GM18505 (cell line): Measurements from ENCODE around the gene SLC25A45.

Source experiments
- ATAC-seq: cut with Tn5 transposase; IDR thresholded peaks from one replicate; pipeline ENCODE4 v1.9.1; 2021; ENCODE audit not compliant: unreplicated experiment
- POLR2A ChIP-seq: IDR thresholded peaks from 4 replicates; pipeline ENCODE4 v1.6.1; 2011; ENCODE audit warnings: borderline replicate concordance; ENCODE audit not compliant: insufficient read depth, insufficient read length; ENCODE audit errors: extremely low read depth

The SLC25A45 gene

DNA sequence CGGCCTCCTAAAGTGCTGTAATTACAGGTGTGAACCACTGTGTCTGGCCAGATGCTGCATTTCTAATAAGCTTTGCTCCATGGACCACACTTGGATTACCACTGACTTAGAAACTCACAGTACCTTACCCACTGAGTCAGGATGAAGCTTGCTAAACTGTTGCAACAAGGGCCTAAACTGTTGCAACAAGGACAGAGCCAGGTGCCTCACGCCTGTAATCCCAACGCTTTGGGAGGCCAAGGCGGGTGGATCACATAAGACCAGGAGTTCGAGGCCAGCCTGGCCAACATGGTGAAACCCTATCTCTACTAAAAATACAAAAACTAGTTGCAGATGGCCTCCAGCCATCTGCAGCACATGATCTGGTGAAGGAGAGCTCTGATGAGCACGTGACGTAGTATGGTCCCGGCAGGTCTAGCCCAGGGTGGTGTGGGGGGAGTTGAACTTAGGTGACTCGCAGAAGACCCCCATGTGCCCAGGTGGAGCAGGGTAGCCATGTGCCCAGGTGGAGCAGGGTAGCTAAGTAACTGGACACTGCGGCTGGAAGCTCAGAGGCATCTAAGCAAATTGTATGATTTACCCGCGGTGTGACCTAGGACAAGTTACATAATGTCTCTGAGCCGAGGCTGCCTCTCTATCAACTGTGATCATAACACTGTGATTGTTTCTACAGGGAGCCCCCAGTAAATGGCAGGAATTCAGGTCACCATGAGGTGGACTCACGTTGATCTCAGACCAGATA lies 8.4 kb downstream of the SLC25A45 start:
- ATAC-seq: no peak
- no peak for TF ChIP-seq POLR2A

DNA sequence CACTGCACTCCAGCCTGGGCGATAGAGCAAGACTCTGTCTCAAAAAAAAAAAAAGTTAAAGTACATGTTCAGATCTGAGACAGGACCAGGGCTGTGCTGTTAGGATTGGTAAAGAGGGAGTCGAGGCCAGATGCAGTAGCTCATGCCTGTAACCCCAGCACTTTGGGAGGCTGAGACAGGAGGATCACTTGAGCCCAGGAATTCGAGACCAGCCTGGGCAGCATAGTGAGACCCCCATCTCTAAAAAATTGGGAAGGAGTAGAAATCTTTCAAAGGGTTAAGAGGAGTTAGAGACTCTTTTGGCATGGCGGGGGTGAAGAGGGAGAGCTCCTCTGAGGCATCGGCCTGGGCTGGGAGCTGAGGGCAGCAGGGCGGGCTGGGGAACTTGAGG lies 11.8 kb downstream of the SLC25A45 start:
- TF ChIP-seq POLR2A: no peak
- ATAC-seq: no peak

DNA sequence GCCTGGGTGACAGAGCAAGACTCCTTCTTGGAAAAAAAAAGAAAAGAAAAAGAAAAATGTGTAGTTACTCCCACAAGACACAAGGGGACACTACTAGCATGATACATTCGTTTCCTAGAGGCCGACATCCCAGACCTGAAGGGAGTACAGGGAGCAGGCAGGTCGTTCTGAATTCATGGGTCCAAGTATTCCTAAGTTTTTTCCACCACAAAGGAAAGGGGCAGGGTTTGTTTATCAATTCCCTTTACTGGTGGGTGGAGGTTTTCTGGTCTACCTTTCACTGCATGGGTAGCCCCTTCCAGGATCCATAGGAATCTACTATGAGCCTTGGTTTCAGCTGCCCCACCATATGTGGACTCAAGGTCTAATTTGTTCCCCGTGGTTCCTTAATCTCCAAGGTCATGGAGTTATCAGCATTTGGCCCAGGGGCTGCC lies 16.1 kb downstream of the SLC25A45 start:
- no peak for ATAC-seq
- TF ChIP-seq POLR2A: no peak

DNA sequence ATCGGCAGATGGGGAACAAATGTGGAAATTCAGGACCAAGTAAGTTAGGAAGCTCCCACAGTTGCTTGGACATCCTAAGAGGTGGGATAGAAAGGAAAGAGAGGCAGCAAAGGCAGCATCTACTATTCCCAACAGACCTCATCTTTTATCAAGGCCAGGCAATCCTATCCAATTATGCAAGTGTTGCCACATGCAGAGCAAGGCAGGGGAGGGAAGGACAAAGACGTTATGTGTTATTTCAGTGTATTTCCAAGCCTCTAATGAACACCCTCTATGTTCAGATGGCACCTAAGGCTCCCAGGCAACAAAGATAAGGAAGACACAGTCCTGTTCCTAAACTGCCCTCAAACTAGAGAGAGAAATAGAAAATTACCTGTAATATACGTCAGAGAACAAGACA lies 18.7 kb downstream of the SLC25A45 start:
- TF ChIP-seq POLR2A: no peak
- no peak for ATAC-seq

DNA sequence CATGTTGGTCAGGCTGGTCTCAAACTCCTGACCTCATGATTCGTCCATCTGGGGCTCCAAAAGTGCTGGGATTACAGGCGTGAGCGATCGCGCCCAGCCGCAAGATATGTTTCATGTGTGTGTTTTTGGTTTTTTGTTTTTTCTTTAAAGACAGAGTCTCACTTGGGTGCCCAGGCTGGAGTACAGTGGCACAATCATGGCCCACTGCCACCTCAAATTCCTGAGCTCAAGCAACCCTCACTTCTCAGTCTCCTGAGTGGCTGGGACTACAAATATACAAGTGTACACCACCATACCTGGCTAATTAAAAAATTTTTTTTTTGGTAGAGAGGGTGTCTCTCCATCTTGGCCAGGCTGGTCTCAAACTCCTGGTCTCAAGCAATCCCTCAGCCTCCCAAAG lies 19.5 kb downstream of the SLC25A45 start:
- ATAC-seq: no peak
- TF ChIP-seq POLR2A: no peak

DNA sequence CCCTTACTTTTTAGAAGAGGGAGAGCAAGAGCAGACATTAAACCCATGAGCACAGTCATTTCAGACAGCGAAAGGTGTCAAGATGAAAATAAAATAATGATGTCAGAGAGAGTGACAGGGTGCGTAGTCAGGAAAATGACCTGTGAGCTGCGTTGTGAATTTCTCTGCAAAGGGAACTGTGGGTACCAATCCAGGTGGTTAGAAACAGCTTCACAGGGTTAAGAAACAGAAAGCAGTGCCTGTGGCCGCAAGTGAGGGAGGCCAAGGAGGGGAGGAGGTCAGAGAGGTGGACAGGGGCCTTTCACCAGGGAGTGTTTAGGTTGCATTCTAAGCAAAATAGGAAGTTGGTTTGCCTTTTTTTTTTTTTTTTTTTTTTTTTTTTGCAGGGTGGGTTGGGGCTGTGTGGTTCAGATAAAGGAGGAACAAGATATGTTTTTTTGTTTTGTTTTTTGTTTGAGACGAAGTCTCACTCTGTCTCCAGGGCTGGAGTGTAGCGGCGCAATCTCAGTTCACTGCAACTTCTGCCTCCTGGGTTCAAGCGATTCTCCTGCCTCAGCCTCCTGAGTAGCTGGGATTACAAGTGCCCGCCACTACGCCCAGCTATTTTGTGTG lies 20.0 kb downstream of the SLC25A45 start:
- ATAC-seq: peak; percentile 50
- TF ChIP-seq POLR2A: peak; percentile 44

DNA sequence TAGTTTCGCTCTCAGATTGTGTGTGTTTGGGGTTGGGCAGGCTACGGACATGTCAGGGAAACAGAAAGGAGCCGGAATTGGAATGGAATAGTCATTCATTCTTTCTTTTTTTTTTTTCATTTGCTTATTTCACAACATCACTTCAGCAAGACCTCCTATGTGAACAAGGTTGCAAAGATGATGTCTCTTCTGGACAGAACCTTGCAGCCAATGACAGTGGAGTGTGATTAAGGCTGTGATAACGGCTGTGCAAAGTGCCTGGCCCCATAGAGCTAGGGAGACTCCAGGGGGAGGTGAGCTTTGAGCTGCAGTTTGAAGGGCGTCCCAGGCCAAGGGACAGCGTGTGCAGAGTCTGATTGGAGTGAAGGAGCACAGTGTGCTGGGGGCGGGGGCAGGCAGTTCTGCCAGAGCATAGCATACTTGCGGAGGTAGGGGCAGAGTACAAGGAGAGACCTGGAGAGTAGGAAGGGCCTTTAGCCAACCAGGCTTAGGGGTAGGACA lies 24.5 kb downstream of the SLC25A45 start:
- ATAC-seq: no peak
- TF ChIP-seq POLR2A: no peak

DNA sequence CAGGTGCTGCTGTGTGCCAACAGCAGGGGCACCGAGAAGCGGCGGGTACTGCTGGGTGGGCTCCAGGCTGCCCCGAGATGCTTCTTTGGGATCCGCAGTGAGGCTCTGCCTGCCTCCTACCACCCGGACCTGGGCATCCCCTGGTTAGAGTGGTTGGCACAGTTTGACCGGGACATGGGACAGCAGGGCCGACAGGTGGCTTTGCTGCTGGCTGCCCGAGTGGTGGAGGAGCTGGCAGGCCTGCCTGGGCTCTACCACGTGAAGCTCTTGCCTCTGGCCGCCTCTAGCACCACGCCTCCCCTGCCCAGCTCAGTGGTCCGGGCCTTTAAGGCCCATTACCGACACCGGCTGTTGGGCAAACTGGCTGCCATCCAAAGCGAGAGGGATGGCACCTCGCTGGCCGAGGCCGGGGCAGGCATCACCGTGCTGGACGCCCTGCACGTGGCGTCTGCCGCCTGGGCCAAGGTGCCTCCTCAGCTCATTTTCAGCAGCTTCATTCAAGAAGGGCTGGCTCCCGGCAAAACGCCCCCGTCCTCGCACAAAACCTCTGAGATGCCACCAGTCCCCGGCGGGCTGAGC lies 26.0 kb downstream of the SLC25A45 start:
- no peak for TF ChIP-seq POLR2A
- ATAC-seq: no peak

DNA sequence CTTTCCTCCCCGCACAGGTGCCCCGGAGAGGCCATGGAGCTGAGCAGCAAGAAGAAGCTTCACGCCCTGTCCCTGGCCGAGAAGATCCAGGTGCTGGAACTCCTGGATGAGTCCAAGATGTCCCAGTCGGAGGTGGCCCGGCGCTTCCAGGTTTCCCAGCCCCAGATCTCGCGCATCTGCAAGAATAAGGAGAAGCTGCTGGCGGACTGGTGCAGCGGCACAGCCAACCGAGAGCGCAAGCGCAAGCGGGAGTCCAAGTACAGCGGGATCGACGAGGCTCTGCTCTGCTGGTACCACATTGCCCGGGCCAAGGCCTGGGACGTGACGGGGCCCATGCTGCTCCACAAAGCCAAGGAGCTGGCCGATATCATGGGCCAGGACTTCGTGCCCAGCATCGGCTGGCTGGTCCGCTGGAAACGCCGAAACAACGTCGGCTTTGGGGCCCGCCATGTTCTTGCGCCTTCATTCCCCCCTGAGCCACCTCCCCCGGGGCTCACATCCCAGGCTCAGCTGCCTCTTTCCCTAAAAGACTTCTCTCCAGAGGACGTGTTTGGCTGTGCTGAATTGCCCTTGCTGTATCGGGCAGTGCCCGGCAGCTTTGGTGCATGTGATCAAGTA lies 26.6 kb downstream of the SLC25A45 start:
- ATAC-seq: no peak
- no peak for TF ChIP-seq POLR2A

DNA sequence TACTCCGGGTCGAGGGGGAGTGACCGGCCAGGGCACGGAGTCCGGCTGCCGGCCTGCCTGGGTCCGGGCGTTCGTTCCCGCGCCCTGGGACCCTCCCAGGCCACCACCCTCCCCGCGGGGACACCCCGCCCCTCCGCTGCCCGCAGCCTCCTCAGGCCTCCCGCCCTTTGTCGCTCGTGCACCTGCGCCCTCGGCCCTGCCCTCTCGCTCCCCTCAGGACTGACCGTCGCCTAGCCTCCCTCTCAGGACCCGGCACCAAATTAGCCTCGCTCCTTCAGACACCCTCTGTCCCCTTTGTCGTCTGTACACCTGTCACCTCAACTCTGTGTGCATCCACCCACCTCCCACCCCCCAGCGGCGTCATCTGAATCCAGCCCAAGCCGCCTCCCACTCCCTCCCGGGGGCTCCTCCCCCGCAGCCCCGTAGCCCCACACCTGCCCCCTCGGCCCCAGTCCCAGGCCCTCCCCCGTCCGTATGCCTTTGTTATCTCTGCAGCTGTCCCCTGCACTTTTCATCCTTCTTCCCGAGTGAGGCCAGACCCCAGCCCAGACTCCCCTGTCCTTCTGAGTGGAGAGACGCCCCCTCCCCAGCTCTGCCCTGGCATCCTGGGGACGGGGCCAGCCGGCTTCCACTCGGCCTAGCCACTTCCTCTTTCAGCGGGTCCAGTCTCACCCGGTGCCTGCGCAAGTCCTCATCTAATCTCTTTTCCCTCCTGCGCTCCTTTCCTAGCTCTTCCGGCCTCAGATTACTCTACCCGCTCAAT lies 27.3 kb downstream of the SLC25A45 start:
- ATAC-seq: peak; percentile 28
- no peak for TF ChIP-seq POLR2A

DNA sequence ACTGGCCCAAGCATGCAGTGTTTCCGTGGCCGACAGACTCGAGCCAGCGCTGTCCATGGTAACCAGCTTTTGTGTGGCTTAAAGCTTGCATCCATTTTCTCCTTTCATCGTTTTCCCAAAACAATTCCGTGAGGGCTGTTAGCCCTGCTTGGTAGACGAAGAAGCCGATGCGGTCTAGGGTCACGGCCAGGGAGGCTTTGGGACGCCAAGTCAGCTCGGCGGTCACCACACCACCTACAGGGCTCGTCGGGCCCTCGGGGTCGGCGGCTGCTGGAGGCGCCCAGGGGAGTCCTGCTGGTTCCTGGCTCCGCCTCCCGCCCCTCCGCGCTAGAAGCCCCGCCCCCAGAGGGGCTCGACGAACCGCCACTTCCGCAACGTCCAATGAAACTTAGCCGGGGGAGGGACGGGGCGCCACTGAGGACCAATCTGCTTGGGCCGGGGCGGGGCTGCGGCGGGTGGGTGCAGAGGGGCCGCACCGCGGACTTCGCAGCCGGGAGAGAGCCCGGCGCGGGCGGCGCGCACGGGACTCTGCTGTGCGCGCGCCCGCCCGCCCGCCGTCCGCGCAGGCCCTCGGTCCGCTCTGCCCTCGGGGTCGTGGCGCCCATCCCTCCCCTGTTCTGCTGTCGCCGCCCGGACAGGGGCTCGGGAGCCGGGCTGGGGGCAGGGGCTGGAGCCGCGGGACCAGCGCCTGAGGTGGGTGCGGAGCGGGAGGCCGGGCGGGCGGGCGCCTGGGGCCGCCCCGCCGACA lies 28.0 kb downstream of the SLC25A45 start, which contains the start of gene TIGD3:
Gene TIGD3, plus strand, starts transcription at position 487 of the 748 bp plus-strand sequence. CDS start 1,058 bp downstream, outside the sequence.
- TF ChIP-seq POLR2A: peak; percentile 78

DNA sequence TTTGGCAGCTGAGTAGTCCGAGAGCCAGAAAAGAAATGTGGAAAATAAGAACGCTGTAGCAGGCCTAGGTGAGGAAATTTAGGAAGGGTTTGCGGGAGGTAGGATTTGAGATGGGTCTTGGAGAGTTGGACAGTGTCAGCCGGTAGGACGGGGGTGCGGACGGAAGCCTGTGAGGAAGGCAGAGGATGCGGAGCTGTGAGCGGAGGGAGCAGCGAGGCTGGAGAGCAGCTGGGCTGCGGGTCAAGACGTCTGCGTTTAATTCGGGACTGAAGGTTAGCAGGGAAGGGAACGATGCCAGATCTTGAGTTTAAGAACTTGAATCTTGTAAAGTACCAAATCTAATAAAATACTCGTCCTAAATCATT lies 28.6 kb downstream of the SLC25A45 start:
- ATAC-seq: no peak
- peak; percentile 17 for TF ChIP-seq POLR2A

More for the DNA sequence above, 28.0 kb downstream of the SLC25A45 start, which contains the start of gene TIGD3:
- ATAC-seq: peak; percentile 78
